NCI-H2107 treated with DMSO at 0.1 percent for 48 hours (cell line): Measurements from ENCODE around the gene URGCP.

Experiments used
- DNase-seq: peaks from one replicate; lab custom pipeline; 2025; ENCODE audit not compliant: unreplicated experiment; lab: John Stamatoyannopoulos, UW

Gene URGCP

GRCh38 chr7:43876976-43877745 is 29.2 kb downstream of the URGCP start:
- DNase-seq, result no peak

GRCh38 chr7:43876241-43876640 is 30.2 kb downstream of the URGCP start:
- DNase-seq, result no peak

GRCh38 chr7:43873300-43873699 is 33.1 kb downstream of the URGCP start:
- no peak for DNase-seq

GRCh38 chr7:43872406-43873110 is 33.8 kb downstream of the URGCP start:
- DNase-seq, result no peak

- DNase-seq, result no peak
These were observed 35.3 kb downstream of the URGCP start for GRCh38 chr7:43871064-43871463.

GRCh38 chr7:43870316-43870715 is 36.1 kb downstream of the URGCP start:
- DNase-seq, result no peak

GRCh38 chr7:43869867-43870240 is 36.5 kb downstream of the URGCP start:
- DNase-seq, result no peak

- DNase-seq, result peak; percentile 93
These were observed 37.2 kb downstream of the URGCP start, which contains the start of gene MRPS24 for GRCh38 chr7:43869006-43869866. TSS of gene MRPS24 (minus strand) at chr7:43869517. CDS start at chr7:43869495, 22 bp downstream.

- DNase-seq, result no peak
These were observed 37.8 kb downstream of the URGCP start for GRCh38 chr7:43868681-43869005.

GRCh38 chr7:43868181-43868580 is 38.2 kb downstream of the URGCP start:
- DNase-seq, result no peak

GRCh38 chr7:43865277-43865676 is 41.1 kb downstream of the URGCP start:
- DNase-seq, result no peak

GRCh38 chr7:43864126-43864525 is 42.3 kb downstream of the URGCP start:
- DNase-seq, result no peak

- DNase-seq, result no peak
These were observed 49.4 kb downstream of the URGCP start for GRCh38 chr7:43856996-43857395.

- DNase-seq, result no peak
These were observed 50.1 kb downstream of the URGCP start for GRCh38 chr7:43856316-43856715.

GRCh38 chr7:43855176-43855575 is 51.2 kb downstream of the URGCP start:
- no peak for DNase-seq

GRCh38 chr7:43851805-43852204 is 54.6 kb downstream of the URGCP start:
- DNase-seq, result no peak

GRCh38 chr7:43850348-43851116 is 55.9 kb downstream of the URGCP start:
- DNase-seq, result no peak

GRCh38 chr7:43849047-43849446 is 57.3 kb downstream of the URGCP start:
- DNase-seq, result no peak

- no peak for DNase-seq
These were observed 58.9 kb downstream of the URGCP start for GRCh38 chr7:43847496-43847895.

GRCh38 chr7:43844662-43845061 is 61.7 kb downstream of the URGCP start:
- DNase-seq, result no peak

- DNase-seq, result no peak
These were observed 62.1 kb downstream of the URGCP start for GRCh38 chr7:43844257-43844656.
